ENCODE measurements around the gene TNFAIP8. TPM values are rescaled to one million over a fixed set of nuclear protein-coding genes. Genes with fewer than 3 reads are reported as not detected.

Gene TNFAIP8
- total RNA-seq, 1 donor from 2014 or later, result 29.6 TPM

DNA sequence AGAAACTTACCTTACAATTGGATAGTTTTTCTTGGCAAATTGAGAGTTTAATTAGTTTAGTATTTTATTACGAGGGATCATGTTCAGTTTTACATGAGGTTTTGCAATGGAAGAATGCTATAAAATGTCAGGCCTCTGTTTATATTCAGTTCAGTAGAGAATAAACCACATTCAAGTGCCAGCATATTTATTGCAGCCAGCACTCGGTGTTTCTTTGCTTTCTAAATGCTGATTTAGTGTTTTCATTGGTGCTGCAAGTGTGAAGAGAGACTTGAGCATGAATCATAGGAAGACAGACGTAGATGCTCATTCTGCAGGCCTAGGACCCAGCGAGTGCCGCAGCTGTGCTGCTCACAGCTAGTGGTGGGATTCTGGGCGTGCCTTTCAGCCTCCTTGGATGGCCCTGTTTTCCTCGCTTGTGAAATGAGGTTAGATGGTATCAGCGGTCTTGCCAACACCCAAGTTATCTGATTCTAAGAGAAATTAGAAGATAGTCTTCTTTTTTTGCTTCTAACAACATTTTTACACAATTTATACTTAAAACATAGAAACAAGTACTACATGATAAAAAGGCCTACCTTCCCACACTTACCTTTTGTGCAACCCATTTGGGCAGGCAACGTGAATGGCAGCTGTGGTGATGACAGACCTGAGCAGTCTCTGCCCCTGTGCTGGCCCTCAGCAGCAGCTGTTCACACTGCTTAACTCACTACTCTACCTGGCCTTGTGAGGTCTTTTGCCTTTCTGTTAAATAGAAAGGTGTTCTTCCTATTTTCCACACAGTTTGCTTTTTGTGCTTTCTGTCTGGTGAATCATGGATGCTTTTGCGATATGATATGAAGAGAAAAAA lies 26.8 kb upstream of the TNFAIP8 start:
- no peak for DNase-seq (ENCODE audit: low spot score)

DNA sequence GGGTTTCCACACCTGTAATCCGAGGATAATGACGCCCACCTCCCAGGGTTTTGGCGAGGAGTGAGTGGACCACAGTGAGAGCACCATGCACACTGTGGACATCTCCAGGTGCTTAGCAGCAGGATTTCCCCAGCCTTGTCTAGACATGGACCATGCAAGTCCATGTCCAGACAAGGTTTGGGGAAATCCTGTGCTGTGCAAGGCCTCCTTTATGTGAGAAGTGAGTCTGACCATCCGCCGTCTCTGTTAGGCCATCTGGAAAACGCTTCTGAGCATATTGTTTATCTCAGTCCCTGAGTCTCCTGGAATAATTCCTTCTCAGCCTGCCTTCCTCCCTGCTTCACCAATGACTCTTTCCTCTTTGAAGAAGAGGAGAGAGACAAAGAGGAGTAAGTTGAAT lies 26.2 kb upstream of the TNFAIP8 start:
- DNase-seq (ENCODE audit: low spot score), result no peak

DNA sequence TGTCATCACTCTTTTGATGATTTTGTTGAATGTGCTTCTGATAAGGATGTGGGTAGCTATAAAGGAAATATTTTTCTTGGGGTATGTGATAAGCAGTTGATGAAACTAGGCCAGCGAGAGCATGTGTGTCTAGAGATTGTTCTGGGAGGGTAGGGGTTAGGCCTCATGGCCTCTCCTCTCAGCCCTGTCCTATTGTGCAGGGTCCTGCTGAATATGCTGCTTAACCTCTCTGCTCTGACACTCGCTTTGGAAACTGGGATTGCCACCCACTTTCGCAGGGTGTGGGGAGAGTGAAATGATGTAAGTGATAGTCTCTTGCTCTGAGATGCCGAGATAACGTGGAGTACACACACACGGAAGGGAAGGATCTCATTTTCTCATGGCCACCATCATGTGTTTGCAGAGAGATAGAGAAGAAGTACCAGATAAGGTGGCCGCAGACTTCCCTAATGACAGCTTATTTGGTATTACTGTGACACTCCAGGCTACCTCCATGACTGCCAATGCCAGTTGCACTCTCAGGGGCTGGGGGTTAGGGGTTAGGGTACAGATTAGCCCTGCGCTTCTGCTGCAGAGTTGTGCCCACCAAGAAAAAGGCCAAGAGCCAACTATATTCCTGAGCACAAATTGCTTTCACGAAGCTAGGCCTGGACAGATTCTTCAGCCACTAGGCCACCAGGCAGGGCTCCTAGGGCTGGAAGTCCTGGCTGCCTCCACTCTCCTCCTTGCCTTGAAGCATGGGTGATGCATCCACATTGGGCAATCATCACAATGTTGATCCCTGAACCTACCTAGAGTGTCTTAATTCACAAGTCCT lies 25.2 kb upstream of the TNFAIP8 start:
- no peak for DNase-seq (ENCODE audit: low spot score)

DNA sequence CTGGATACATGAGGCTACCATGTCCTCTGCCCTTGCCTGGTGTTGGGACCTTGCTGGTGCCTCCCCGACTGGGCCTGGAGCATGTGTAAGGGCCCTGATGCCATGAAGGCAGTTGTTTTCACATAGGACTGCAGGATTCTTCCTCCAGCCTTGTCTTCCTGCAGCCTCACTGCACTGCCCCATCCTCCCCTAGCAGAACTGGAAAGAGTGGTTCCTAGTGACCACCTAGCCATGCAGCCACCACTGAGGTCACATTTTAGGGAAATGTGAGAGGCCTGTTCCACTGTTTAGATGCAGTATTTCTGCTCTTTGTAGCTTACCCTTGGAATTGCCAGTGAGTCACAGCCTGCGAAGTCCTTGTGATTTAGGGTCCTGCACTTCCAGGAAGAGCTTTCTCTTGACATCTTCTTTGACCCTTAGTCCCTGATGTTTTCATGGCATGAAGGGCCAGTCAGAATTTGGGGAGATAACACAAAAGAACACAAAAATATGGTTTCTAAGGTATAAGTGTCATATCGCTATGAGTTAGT lies 24.2 kb upstream of the TNFAIP8 start:
- DNase-seq (ENCODE audit: low spot score), result no peak

DNA sequence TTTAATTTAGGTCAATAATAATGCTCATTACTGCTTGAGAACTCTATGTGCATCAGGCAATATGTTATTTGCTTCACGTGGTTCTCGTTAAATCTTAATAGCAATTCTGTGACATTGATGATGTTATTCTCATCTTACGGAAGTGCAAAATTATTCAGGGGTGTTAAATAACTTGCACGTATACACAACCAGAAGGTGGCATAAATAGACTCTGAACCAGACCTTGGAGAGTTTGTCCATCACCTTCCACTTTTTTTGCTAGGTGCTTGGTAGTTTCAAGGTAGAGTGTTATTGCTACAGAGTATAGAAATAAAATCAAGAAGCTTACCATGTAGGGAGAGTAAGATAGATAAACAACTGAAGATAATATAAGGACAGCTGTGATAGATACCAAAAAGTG lies 23.6 kb upstream of the TNFAIP8 start:
- no peak for DNase-seq (ENCODE audit: low spot score)

DNA sequence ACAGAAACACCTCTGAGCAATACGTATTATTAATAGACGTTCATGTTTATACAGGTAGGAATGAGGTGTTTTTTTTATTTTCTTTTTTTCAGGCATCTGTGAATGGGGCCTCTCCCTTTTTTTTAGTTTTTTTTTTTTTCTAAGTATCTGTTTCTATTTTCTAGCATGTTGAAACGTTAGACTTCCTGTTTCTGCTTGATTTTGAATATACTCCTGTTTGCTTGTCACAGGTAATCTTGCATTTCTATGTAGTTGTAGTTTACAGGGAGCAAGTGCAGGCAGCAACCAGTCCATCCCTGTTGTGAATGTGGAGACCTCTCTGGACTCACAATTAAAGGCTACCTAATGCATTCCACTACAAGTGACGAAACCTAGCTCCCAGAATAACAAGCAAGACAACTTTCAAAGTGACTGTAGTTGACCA lies 22.8 kb upstream of the TNFAIP8 start:
- DNase-seq (ENCODE audit: low spot score), result no peak

DNA sequence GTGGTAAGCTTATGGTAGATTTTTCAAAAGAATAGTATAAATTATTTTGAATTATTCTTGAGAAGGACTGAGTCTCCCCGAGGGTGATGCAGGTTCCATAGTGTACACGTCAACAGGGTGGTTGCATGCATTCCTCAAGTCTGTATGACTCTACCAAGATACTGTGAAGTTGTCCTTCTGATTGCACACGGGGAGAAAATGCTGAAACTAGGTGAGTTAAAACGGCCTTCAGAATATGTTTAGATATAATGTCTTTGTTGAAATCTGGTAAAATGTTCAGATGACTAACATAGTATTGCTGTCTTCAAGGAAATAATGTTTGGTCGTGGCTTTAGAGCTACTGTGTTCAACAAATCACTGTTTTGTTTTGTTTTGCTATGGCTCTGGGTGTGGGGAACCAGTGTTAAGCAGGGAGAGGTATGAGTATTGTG lies 22.4 kb upstream of the TNFAIP8 start:
- no peak for DNase-seq (ENCODE audit: low spot score)

DNA sequence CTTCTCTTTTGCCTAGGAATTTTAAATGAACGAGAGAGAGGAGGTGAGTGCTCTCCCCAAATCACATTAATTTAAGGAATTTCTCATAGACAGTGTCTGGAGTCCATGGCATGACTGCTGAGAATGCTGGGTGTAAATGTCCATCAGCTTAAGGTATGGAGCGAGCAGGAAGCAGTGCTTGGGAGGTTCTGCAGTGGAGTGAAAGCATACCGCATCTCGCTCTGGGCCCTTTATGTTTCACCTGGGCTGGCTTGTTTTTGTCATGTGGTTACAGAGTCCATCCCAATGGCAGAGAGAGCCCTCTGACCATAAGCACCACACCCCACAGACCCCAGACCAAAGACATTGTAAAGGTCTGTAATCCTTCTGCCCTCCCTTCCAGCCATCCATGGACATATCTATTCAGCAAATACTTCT lies 20.6 kb upstream of the TNFAIP8 start:
- no peak for DNase-seq (ENCODE audit: low spot score)

DNA sequence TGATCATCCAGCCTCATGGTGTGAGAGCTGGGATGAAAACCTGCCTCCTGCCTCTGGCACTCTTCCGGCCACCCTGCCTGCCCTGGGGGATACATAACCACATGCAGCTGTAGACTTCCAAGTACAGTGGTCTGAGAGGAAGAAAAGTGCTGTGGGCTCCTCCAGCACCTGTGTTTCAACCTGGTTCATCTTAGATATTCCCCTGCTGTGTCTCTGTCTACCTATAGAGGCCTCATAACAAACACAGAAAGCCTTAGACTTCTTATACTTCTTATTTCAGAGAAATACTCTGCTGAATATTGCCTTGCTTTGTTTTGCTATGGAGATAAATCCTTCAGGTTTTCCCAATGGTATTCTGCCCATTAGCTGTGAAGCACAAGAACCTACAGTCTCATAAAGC lies 19.6 kb upstream of the TNFAIP8 start:
- no peak for DNase-seq (ENCODE audit: low spot score)

DNA sequence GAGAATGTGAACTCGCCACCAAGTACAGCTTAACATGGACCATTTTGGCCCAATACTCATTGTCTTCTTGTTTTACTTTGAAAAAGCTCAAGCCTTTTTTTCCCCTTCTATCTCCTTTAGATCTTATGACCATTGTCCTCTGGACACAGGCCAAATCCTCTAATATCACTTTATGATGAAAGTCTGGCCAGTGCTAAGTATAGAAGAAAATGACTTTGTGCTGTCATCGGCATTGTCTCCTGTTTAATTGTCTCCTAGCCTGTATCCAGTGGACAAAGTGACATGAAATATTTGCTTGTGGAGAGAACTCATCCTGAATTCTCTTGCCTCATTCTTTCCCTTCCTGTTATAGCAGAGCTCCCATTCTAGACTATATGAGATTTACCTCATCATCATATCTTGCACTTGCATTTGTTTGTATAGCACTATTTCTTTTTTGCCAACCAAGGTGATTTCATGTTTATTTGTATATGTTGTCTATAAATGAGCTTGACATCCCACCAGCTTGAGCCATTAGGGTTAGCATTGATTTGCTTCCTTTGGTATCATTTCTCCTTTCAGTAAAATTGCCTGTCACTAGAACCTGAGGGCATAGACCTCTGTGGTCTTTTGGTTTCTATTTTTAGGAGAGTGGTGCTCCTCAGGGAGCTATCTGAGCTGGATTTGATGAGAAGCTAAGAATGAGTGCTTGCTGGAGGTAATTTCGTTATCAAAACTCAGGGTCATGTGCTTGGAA lies 18.8 kb upstream of the TNFAIP8 start:
- DNase-seq (ENCODE audit: low spot score), result no peak

DNA sequence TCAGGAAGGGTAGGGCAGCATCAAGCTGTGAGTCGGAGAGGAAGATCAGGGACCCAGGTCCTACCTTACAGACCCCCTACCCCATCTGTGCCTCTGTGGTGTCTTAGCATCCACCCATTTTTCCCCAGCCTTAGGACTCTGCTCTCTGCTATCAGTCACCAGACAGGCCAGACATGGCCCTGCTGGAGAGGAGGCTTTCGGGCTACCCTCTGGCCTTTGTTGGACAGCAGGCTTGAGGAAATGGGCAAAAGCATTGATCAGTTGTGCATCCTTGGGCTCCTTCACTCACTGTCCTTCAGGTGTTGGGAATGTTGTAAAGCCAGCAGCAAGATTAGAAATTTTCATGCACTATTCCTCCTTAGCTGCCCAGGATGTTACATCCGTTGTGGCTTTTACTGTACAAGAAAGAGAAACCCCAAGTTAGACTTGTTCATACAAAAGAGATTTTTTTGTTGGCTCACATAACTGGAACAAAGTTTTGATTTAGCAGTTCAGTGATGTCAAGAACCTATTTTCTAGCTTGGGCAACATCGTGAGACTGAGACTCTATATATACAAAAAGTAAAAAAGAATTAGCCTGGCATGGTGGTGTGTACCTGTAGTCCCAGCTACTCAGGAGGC lies 17.4 kb upstream of the TNFAIP8 start:
- no peak for DNase-seq (ENCODE audit: low spot score)

DNA sequence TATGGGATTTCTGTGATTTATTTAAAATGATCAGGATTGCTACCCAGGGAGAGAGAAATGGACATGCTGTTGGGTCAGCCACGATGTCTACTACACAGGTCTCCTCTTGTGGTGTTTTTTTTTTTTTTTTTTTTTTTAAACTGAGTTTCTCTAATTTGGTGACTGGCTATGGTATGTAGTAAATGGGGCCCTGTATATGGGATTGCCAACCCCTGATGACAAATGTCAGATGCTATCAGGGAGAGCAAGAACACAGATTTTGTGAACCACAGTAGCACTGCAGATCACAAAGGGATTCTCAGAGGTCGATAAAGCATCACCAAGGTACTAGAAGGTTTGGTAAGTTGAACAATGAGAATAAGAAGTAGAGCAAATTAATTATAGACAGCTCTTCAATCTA lies 16.5 kb upstream of the TNFAIP8 start:
- DNase-seq (ENCODE audit: low spot score), result no peak

DNA sequence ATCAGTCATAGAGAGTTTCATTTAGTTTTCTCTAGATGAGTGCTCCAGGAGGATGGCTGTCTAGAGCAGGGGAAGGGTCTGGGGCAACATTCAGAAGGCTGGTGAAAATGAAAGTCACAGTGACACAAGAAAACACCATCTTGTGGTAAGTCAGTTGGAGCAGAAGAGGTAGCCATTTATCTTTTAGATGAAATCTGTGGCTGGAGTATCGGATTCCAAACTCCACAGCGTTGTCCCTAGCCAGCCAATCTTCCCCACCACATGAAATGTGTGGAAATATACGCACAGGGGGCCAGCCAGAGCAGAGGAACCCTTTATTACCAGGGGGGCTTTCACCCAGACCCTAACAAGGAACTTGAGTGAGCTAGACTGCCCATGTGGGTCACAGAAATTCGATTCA lies 15.9 kb upstream of the TNFAIP8 start:
- DNase-seq (ENCODE audit: low spot score), result no peak

DNA sequence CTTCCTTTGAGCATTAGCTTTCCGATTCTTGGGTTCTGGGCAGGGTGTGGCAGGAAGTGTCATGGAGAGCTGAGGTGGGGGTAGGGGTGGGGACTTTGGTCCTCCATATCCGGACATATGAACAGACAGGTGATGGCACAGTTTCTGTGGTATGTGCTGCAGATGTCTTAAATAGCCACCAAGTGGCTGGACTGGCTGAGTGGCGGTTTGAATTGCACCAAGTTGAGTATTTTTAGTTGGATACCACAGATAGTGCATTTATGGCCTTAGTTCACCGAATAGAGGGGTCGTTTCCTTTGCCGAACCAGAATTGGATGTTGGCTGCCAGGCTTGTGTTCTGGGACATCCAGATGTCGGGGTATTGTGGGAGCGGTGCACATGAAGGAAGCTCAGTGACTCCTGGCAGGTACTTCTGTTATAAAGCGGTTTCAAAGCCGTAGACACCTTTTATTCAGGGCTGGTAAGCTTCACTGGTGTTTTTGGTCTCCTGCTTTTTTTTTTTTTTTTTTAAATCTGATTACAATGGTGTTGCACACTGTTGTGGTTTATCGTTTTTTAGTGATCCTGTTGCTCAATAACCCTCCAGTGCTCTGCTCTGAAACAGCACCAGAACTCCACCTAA lies 15.1 kb upstream of the TNFAIP8 start:
- DNase-seq (ENCODE audit: low spot score), result no peak

DNA sequence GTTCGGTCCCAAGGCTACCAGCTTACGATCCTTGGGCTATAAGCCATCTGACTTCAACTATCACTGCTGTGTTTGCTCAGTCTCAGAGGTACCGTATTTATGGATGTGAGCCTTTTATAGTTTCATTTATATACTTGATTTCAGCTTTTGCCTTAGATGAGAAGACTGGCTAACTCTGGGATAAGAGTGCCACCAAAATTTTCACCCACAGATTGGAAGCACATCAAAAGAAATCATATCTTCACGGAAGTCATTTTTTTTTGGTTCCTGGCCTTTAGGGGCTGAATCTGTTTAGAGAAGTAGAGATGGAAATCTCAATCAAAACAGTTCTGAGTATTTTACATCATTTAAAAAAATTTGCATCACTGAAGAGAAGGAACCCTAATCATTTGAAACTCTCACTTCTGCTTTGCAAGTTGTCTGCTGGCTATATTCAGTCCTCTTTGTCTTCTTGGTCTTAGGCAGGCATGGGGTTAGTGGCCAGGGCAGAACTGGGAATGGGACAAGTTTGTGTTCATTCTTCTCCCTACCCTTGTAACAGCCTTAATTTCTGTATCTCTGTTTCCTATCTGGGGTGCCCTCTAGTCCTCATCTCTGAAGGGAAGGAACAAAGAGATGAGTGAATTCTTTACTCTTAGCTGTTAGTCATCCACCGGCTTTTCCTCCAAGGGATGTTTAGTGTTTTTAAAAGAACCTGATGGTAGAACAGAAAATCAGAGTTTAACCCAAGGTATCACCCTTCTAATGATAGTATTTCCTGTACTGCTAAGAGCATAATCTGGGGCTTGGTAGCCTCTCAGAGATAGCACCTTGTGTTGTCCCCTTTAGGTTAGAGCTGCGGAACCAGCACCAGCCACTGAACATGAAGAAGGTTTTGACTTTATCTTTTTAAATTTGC lies 14.1 kb upstream of the TNFAIP8 start:
- DNase-seq (ENCODE audit: low spot score), result no peak

DNA sequence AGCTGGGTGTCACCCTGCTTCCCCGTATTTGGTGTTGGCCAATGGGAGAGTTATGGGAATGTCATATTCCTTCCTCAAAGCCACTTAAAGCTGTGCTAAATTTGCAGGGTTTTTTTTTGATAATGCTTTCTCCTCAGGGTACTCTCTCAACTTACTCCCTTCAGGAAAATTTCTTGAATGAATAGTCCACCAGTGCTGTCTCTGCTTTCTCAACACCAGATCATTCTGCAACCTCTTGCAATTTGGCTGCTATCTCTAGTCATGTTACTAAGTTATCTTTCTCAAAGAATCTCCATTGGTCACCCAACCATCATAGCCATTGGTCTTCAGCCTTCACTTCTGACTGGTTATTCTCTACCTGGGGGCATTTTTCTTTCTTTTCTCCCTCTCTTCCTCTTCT lies 13.4 kb upstream of the TNFAIP8 start:
- DNase-seq (ENCODE audit: low spot score), result no peak

DNA sequence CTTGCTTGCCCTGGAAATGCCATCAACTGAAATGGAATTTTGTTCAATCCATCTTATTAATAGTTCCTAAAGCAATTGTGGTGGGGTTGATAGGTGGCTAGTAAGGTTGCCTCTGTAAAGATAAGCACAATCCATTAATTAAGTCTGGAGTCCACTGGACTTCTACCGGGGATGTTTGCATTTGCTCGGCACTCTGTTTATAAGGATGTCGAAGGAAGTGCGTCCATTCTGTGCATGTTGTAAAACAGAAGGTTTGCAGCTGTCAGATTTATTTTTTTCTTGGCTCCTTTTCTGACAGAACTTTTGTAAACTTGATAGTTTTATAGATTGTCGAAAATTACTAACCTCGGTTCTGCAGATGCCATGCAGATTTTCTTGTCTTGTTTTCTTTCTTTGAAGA lies 12.8 kb upstream of the TNFAIP8 start:
- DNase-seq (ENCODE audit: low spot score), result no peak

DNA sequence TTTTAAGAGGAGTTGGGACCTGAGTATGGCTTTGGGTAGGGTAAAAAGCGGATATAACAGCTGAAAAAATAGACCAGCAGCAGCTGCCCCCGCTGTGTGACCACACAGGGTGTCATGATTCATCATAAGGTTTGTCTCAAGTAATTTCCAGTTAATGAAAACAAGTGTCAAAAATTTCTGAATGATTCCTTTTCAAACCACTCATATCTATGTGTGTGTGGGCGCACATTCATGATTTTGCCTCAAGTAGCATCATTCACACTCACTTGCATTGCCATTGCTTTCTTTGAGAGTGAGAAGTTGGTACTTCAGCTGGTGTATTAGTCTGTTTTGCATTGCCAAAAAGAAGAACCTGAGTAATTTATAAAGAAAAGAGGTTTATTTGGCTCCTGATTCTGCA lies 12.1 kb upstream of the TNFAIP8 start:
- DNase-seq (ENCODE audit: low spot score), result no peak

DNA sequence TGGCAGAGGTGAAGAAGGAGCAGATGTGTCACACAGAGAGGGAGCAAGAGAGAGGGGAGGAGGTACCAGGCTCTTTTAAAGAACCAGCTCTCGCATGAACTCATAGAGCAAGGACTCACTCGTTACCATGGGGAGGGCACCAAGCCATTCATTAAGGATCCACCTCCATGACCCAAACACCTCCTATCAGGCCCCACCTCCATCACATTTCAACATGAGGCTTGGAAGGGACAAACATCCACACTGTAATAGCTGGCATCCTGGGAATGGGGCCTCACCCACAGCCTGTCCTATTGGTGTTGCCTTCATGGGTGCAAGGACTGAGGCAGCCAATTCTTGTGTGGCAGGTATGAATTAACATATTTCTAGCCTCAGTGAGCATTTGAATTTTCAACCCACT lies 11.6 kb upstream of the TNFAIP8 start:
- DNase-seq (ENCODE audit: low spot score), result no peak

DNA sequence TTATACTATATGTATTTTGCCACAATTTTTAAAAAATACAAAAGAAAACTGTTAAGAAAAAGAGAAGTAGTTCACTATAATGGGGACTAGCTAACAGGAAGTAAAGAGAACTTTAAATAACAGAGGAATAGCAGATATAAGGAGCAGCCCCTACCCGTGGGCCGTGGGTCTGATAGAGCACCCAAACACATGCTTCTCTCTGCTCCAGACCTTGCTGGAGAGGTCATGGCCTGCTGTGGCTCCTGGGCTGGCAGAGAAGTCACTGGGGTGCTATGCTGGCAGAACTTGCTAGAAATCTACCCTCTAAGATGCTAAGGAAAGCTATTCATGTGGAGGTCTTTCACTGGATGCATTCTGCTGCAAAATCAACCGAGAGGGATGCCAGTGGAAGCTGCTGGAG lies 10.0 kb upstream of the TNFAIP8 start:
- DNase-seq (ENCODE audit: low spot score), result no peak

Measured in mesenteric fat pad (tissue), 1 donor.